ENCODE data around the gene FAM89A.
"Not testable (repeated sequence)": the region's sequence is repeated elsewhere in the genome, so short reads cannot be mapped to it uniquely, and the experiment has no call there.

Gene FAM89A

DNA sequence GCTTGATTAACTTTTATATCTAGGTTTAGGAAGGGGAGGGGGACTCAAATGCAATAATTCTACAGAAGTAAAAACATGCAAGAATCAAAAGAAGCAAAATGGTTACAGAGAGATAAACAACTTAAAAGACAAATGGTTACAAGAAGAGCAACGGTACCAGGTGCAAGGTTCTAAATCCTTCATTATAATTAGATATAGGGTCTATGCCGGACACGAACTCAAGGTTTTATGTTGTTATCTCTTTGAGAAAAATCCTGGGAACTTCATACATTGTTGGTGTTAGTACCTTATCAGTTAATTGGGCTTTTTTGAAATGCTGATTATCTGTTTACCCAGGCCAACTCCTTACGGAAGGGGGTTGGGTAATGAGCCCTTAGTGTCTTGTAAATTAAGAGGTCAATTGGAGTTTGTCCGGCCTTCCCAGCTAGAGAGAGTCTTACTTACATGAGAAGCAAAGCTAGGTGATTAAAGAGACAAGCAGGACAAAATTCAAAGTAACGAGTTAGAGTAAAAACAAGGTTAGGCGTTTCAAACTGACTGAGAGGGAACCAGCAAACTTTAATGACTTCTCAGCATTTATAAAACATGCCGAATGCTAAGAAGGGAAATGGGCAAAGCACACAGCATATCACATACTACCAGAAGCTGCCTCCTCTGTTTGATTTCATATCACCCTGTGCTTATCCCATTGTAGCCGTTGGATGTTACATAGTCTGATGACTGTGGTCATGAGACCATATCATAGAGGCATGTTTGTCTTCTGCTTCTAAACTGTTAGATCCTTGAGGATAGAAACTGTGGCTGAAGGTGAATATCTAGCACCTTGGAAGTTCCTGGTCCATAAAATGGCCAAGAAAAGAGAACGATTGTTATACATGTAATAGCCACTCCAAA, 55.2 kb downstream of the FAM89A start:
- not testable (repeated sequence) for DNase-seq

DNA sequence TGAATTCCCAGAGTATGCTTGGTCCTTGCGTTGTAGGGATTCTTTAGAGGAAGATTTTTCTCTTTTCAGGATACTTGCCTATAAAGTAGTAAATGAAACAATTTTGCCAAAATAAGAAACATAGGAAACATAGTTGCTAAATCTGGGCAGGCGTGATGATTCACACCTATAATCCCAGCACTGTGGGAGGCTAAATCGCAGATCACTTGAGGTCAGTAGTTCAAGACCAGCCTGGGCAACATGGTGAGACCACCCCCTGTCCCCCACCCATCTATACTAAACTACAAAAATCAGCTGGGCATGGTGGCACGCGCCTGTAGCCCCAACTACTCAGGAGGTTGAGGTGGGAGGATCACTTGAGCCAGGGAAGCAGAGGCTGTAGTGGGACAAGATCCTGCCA, 56.2 kb downstream of the FAM89A start:
- DNase-seq: no peak

GRCh38 chr1:230982696-230983095, 57.4 kb downstream of the FAM89A start:
- no peak for DNase-seq

DNA sequence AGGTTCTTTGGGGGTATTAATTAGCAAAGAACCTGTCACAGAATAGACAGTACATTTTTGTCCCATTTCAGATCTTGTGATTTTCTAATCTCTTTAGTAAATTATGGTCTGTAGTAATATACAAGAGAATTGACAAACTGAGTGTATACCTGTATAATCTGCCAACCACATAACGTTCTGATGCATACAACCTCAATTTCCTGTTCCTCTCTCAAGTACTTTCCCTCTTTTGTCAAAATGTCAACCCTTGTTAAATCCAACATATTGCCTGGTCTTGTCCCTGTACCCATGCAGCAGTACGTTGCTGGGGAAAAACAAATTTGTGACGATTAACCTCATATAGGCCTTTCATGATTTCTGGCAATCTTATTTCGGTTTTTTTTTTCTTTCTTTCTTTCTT, 60.1 kb downstream of the FAM89A start:
- DNase-seq: no peak

DNA sequence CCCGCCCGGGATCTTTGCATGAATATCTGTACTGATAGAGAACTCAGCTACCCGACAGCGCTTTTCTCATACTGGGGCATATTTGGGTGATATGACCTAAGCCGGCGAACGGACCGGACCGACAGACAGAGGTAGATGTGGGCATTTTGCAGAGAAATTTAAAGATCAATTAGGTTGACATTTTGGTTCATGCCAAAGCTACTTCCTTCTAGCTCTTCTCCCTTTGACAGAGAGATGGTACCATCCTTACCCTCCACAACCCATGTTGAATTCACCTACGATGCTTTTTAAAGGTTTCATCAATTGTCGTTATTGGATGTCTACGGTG, 60.7 kb downstream of the FAM89A start:
- no peak for DNase-seq

GRCh38 chr1:230978491-230979388, 61.3 kb downstream of the FAM89A start, which contains the start of the genes ARV1 and TTC13:
Gene ARV1 (plus strand): TSS chr1:230979094. CDS start chr1:230979106, 12 bp downstream.
Gene TTC13 (minus strand): TSS chr1:230978861. CDS start chr1:230978830, 31 bp downstream.
- DNase-seq: peak; percentile 91 to 92

DNA sequence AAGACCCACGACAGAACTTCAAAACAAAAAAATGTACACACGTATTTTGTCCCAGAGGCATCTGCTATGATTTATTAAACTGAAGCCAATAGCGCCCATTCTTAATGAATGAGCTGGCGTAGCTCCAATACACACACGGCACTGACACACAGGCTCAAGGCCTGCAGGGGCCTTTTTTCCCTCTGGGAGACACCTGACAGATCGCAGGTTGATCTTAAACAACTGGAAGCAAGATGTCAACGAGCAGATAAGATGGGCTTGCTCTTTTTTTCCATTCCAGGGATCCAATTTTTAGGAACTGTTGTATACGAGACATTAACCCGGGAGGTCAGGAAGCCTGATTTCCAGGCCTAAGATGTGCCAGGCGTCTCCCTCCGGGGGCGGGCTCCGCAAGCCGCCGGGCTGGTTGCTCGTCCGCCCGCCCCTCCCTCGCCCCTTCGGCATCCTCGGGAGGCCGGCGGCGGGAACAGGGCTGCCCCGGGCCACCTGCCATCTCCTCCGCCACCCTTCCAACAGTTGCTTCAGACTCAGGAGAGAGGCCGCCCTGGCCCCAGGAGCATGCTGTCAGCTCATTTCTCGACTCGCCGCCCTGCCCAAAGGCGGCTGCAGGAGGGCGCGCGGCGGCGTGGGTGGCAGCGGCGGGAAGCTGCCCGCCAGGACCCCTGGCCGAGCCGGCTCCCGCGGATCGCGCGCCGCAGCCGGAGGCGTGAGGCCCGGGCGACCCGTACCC, 62.1 kb downstream of the FAM89A start:
- DNase-seq: peak; percentile 1 to 3

GRCh38 chr1:230976825-230977747, 63.0 kb downstream of the FAM89A start:
- DNase-seq: no peak

- DNase-seq: no peak
These were observed 63.7 kb downstream of the FAM89A start for GRCh38 chr1:230976360-230976759.

DNA sequence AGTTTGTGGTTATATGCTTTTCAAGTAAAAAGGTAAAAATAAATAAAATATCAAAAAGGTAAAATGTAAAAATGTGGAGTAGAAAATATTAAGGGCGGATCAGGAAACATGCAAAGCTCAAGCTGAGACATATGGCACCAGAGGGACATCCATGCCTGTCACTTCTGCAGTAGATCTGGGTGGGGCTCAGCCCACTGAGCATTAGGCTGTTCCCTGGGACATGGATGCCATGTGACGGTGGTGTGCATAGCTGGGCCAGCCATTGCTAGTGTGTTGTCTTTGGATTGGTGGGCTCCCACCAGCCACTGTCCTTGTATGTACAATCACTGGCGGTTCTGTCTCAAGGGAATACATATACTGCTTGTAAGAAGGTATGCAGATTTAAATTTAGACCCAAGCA, 64.4 kb downstream of the FAM89A start:
- no peak for DNase-seq

GRCh38 chr1:230972855-230973271, 67.2 kb downstream of the FAM89A start:
- no peak for DNase-seq

GRCh38 chr1:230971771-230972170, 68.3 kb downstream of the FAM89A start:
- no peak for DNase-seq

DNA sequence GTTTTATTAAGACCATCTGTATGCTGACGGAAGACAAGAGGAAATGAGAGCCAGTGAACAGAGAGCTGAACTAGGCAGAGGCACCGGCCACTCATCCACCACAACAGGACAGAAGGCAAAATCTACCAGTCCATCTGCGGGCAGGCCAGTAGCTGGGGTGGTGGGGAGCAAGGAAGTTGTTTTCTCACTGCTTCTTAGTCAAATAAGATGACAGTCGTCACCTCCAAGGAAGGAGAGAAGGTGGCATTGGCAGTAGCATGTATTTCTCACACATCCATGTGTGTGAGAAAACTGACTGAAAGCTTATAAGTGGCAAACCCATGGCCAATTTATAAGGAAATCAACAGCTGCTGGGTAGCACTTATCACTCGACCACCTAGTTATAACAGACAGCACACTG, 69.6 kb downstream of the FAM89A start:
- DNase-seq: no peak

All from SW 1271 (cell line).